Raji (cell line): ENCODE results near the gene SERGEF.

Source experiments
- POLR2A ChIP-seq: IDR thresholded peaks from 2 replicates; pipeline ENCODE4 v1.6.1; 2011; ENCODE audit warnings: low read depth, low read length, control low read depth; ENCODE audit not compliant: insufficient read depth

The SERGEF gene

GRCh38 chr11:17867341-17867740 is 145.5 kb downstream of the SERGEF start:
- TF ChIP-seq POLR2A: no peak

GRCh38 chr11:17865765-17866428 is 146.9 kb downstream of the SERGEF start:
- no peak for TF ChIP-seq POLR2A

GRCh38 chr11:17864478-17864941 is 148.3 kb downstream of the SERGEF start:
- TF ChIP-seq POLR2A: no peak

- TF ChIP-seq POLR2A: no peak
Observed at GRCh38 chr11:17861036-17861755, 151.7 kb downstream of the SERGEF start.

GRCh38 chr11:17859552-17859951 is 153.3 kb downstream of the SERGEF start:
- TF ChIP-seq POLR2A: no peak

GRCh38 chr11:17855531-17856290 is 157.1 kb downstream of the SERGEF start:
- no peak for TF ChIP-seq POLR2A

GRCh38 chr11:17853280-17853679 is 159.6 kb downstream of the SERGEF start:
- TF ChIP-seq POLR2A: no peak

GRCh38 chr11:17852246-17852645 is 160.6 kb downstream of the SERGEF start:
- TF ChIP-seq POLR2A: no peak

- no peak for TF ChIP-seq POLR2A
Observed at GRCh38 chr11:17851697-17852096, 161.2 kb downstream of the SERGEF start.

GRCh38 chr11:17850336-17850735 is 162.5 kb downstream of the SERGEF start:
- TF ChIP-seq POLR2A: no peak

GRCh38 chr11:17848715-17849114 is 164.1 kb downstream of the SERGEF start:
- no peak for TF ChIP-seq POLR2A

GRCh38 chr11:17846852-17847453 is 165.9 kb downstream of the SERGEF start:
- TF ChIP-seq POLR2A: no peak

- no peak for TF ChIP-seq POLR2A
Observed at GRCh38 chr11:17845431-17845881, 167.4 kb downstream of the SERGEF start.

- TF ChIP-seq POLR2A: no peak
Observed at GRCh38 chr11:17840101-17840548, 172.7 kb downstream of the SERGEF start.

GRCh38 chr11:17839450-17839849 is 173.4 kb downstream of the SERGEF start:
- TF ChIP-seq POLR2A: no peak

- TF ChIP-seq POLR2A: no peak
Observed at GRCh38 chr11:17838102-17838501, 174.7 kb downstream of the SERGEF start.

- TF ChIP-seq POLR2A: no peak
Observed at GRCh38 chr11:17831883-17832282, 181.0 kb downstream of the SERGEF start.
